Embryonic facial prominence (tissue), 1 donor: ENCODE data around the gene BEND3.
"Not testable (repeated sequence)": the region's sequence is repeated elsewhere in the genome, so short reads cannot be mapped to it uniquely, and the experiment has no call there.

ENCODE experiments used
- DNase-seq: peaks from one replicate; pipeline ENCODE4 v3.0.0-alpha.2; 2016; ENCODE audit errors: extremely low spot score

The BEND3 gene

GRCh38 chr6:107033126-107033525 is 82.2 kb downstream of the BEND3 start:
- no peak for DNase-seq

- no peak for DNase-seq
These were observed 83.3 kb downstream of the BEND3 start for GRCh38 chr6:107032051-107032450.

DNA sequence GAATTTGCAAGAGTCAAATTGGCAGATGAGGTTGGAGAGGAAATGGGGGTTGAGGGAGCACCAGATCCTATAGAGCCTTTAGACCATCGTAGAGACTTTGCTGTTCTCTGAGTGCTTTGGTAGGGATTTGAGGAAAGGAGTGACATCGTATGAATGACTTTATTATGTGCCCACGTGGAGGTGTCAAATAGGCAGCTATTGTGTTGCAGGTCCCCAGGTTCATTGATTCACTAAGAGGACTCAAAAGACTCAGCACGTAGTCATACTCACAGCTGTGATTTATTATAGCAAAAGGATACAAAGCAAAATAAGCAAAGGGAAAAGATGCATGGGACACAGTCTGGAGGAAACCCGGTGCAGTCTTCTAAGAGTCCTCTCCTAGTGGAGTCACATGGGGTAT is 85.2 kb downstream of the BEND3 start:
- no peak for DNase-seq

DNA sequence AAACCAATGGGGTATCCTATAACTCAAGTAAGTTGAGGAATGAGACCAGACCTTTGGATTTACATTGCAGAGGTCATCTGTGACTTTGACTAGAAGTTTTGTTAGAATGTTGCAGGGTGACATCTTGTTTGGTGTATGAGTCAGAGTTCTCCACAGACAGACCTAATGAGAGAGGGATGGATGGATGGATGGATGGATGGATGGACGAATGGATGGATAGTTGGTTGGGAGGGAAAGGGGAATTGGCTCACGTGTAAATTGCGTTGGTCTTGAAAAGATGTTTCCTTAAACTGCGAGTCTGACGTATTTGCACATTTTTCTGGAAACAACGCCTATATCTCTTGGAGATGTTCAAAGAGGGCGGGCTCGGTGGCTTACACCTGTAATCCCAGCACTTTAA is 88.3 kb downstream of the BEND3 start:
- no peak for DNase-seq

- DNase-seq: peak; percentile 20
These were observed 93.7 kb downstream of the BEND3 start for GRCh38 chr6:107021446-107022185.

DNA sequence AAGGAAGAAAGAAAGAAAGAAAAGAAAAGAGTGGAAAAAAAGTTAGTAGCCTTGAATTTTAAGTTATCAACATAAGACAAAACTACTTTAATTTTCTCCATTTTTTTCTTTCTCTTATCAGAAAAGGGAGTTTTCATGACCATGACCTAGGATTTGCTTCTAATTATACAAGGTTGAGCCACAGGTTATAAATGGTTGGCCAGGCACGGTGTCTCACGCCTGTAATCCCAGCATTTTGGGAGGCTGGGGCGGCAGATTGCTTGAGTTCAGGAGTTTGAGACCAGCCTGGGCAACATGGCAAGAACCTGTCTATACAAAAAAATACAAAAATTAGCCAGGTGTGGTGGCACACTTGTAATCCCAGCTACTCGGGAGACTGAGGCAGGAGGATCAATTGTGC is 95.1 kb downstream of the BEND3 start:
- no peak for DNase-seq

- DNase-seq: not testable (repeated sequence)
These were observed 95.7 kb downstream of the BEND3 start for GRCh38 chr6:107019628-107020027.

- DNase-seq: no peak
These were observed 96.3 kb downstream of the BEND3 start for GRCh38 chr6:107019047-107019446.
